MM.1S (cell line): ENCODE data around the gene PCDHA6.

ENCODE experiments used
- DNase-seq: peaks from one replicate; pipeline ENCODE4 v3.0.0-alpha.2; 2015
- H2AFZ ChIP-seq: fragments of 300-600 bp; sonication (generic); 2 replicates; pipeline ENCODE4 v1.6.0; 2016; ENCODE audit warnings: antibody characterized with exemption, low read length
- H3F3A ChIP-seq: fragments of 300-600 bp; sonication (generic); 2 replicates; pipeline ENCODE4 v1.6.1; 2016; ENCODE audit warnings: mild to moderate bottlenecking, antibody characterized with exemption, low read length, moderate library complexity, mixed read lengths; ENCODE audit not compliant: insufficient read depth
- H3K27ac ChIP-seq: fragments of 300-600 bp; sonication (generic); 2 replicates; pipeline ENCODE4 v1.5.1; 2016; ENCODE audit warnings: mild to moderate bottlenecking, low read length
- H3K27me3 ChIP-seq: fragments of 300-600 bp; sonication (generic); replicated peaks from 2 replicates; pipeline ENCODE4 v1.6.0; 2016; ENCODE audit warnings: low read length; ENCODE audit not compliant: insufficient read depth
- H3K36me3 ChIP-seq: fragments of 300-600 bp; sonication (generic); replicated peaks from 2 replicates; pipeline ENCODE4 v1.6.1; 2016; ENCODE audit warnings: mild to moderate bottlenecking, low read length, mixed read lengths; ENCODE audit not compliant: insufficient read depth
- H3K4me1 ChIP-seq: fragments of 300-600 bp; sonication (generic); 2 replicates; pipeline ENCODE4 v1.6.1; 2016; ENCODE audit warnings: low read length, mixed read lengths
- H3K4me2 ChIP-seq: fragments of 300-600 bp; sonication (generic); 2 replicates; pipeline ENCODE4 v1.6.0; 2016; ENCODE audit warnings: low read depth, low read length
- H3K4me3 ChIP-seq: fragments of 300-600 bp; sonication (generic); 2 replicates; pipeline ENCODE4 v1.5.1; 2016; ENCODE audit warnings: low read length, mixed read lengths
- H3K79me2 ChIP-seq: fragments of 300-600 bp; sonication (generic); 2 replicates; pipeline ENCODE4 v1.6.1; 2016; ENCODE audit warnings: mixed run types, low read length, mixed read lengths
- H3K9ac ChIP-seq: fragments of 300-600 bp; sonication (generic); 2 replicates; pipeline ENCODE4 v1.6.1; 2016; ENCODE audit warnings: low read length, mixed read lengths
- H3K9me2 ChIP-seq: fragments of 300-600 bp; sonication (generic); replicated peaks from 2 replicates; pipeline ENCODE4 v1.6.1; 2016; ENCODE audit warnings: mild to moderate bottlenecking, low read length, mixed read lengths; ENCODE audit not compliant: insufficient read depth
- H3K9me3 ChIP-seq: fragments of 300-600 bp; sonication (generic); replicated peaks from 2 replicates; pipeline ENCODE4 v1.6.1; 2016; ENCODE audit warnings: mild to moderate bottlenecking, low read length, mixed read lengths; ENCODE audit not compliant: insufficient read depth
- H4K20me1 ChIP-seq: fragments of 300-600 bp; sonication (generic); 2 replicates; pipeline ENCODE4 v1.6.1; 2016; ENCODE audit warnings: mild to moderate bottlenecking, low read length, moderate library complexity, mixed read lengths; ENCODE audit not compliant: insufficient read depth
- EZH2 ChIP-seq: fragments of 300-600 bp; sonication (generic); optimal IDR thresholded peaks from 2 replicates; pipeline ENCODE3; 2017; ENCODE audit warnings: low read depth, mild to moderate bottlenecking, antibody characterized with exemption, low read length, mixed read lengths
- EZH2phosphoT487 ChIP-seq: fragments of 300-600 bp; sonication (generic); IDR thresholded peaks from 2 replicates; pipeline ENCODE4 v1.6.1; 2018; ENCODE audit warnings: antibody characterized with exemption, low read length
- TF ChIP-seq, protein P1 (sequence below): fragments of 300-600 bp; sonication (generic); IDR thresholded peaks from 2 replicates; pipeline ENCODE4 v1.5.1; 2016; ENCODE audit warnings: antibody characterized with exemption, low read length, mixed read lengths

The PCDHA6 gene

DNA sequence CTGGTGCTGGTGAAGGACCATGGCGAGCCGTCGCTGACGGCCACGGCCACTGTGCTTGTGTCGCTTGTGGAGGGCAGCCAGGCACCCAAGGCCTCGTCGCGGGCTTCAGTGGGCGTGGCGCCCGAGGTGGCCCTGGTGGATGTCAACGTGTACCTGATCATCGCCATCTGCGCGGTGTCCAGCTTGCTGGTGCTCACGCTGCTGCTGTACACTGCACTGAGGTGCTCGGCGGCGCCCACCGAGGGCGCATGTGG, 30.2 kb downstream of the PCDHA6 start:
- no peaks in the 10 kb centered on the region for H3F3A ChIP-seq
- no peaks in the 10 kb centered on the region for H3K9me3 ChIP-seq
- DNase-seq, result no peak
- H3K4me2 ChIP-seq, result no peak overlapping the region
- H3K9ac ChIP-seq, result no peak overlapping the region
- no peak overlapping the region for H2AFZ ChIP-seq
- no peaks in the 10 kb centered on the region for H3K27me3 ChIP-seq
- H3K4me1 ChIP-seq, result no peaks in the 10 kb centered on the region
- no peaks in the 10 kb centered on the region for H3K79me2 ChIP-seq
- H3K27ac ChIP-seq, result no peak overlapping the region
- H3K36me3 ChIP-seq, result no peaks in the 10 kb centered on the region
- no peak overlapping the region for H3K4me3 ChIP-seq
- H3K9me2 ChIP-seq, result no peaks in the 10 kb centered on the region
- TF ChIP-seq EZH2phosphoT487 (no peak), EZH2 (no peak)
- TF ChIP-seq, protein P1, sequence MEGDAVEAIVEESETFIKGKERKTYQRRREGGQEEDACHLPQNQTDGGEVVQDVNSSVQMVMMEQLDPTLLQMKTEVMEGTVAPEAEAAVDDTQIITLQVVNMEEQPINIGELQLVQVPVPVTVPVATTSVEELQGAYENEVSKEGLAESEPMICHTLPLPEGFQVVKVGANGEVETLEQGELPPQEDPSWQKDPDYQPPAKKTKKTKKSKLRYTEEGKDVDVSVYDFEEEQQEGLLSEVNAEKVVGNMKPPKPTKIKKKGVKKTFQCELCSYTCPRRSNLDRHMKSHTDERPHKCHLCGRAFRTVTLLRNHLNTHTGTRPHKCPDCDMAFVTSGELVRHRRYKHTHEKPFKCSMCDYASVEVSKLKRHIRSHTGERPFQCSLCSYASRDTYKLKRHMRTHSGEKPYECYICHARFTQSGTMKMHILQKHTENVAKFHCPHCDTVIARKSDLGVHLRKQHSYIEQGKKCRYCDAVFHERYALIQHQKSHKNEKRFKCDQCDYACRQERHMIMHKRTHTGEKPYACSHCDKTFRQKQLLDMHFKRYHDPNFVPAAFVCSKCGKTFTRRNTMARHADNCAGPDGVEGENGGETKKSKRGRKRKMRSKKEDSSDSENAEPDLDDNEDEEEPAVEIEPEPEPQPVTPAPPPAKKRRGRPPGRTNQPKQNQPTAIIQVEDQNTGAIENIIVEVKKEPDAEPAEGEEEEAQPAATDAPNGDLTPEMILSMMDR, result no peak
- H4K20me1 ChIP-seq, result no peaks in the 10 kb centered on the region

DNA sequence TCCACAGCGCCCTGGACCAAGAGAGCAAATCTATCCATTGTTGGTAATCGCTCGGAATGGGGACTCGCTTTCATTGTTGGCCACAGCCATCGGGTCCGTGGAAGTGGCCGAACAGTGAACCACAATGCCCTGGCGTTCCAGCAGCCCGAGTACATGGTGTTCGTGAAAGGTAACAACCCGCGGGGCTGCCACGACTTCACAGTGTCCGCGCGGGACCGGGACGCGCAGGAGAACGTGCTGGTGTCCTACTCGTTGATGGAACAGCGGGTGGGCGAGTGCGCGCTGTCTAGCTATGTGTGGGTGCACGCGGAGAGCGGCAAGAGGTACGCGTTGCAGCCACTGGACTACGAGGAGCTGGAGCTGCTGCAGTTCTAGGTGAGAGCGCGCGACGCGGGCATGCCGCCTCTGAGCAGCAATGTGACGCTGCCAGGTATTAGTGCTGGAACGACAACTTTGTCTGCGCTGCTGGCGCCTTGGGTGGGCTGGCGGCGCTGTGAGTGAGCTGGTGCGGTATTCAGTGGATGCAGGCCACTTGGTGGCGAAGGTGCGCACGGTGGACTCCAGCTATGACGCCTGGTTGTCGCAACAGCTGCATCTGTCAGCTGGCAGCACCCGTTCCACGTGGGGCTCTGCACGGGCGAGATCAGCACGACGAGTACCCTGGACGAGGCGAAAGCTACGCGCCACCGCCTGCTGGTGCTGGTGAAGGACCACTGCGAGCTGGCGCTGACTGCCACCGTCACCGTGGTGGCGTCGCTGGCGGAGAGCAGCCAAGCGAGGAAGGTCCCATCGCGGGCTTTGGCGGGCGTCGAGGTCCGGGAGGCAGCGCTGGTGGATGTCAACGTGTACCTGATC, 34.9 kb downstream of the PCDHA6 start:
- Histone ChIP-seq H3K4me1 (no peaks in the 10 kb centered on the region), H3F3A (no peaks in the 10 kb centered on the region), H3K4me3 (no peak overlapping the region), H3K27ac (no peak overlapping the region), H3K27me3 (no peaks in the 10 kb centered on the region), H3K4me2 (no peak overlapping the region), H3K9me2 (no peaks in the 10 kb centered on the region), H3K79me2 (no peaks in the 10 kb centered on the region), H3K9me3 (no peaks in the 10 kb centered on the region), H4K20me1 (no peaks in the 10 kb centered on the region), H2AFZ (no peak overlapping the region), H3K9ac (no peak overlapping the region), H3K36me3 (no peaks in the 10 kb centered on the region)
- no peak for DNase-seq
- TF ChIP-seq, protein P1, result no peak
- TF ChIP-seq EZH2 (no peak), EZH2phosphoT487 (no peak)

DNA sequence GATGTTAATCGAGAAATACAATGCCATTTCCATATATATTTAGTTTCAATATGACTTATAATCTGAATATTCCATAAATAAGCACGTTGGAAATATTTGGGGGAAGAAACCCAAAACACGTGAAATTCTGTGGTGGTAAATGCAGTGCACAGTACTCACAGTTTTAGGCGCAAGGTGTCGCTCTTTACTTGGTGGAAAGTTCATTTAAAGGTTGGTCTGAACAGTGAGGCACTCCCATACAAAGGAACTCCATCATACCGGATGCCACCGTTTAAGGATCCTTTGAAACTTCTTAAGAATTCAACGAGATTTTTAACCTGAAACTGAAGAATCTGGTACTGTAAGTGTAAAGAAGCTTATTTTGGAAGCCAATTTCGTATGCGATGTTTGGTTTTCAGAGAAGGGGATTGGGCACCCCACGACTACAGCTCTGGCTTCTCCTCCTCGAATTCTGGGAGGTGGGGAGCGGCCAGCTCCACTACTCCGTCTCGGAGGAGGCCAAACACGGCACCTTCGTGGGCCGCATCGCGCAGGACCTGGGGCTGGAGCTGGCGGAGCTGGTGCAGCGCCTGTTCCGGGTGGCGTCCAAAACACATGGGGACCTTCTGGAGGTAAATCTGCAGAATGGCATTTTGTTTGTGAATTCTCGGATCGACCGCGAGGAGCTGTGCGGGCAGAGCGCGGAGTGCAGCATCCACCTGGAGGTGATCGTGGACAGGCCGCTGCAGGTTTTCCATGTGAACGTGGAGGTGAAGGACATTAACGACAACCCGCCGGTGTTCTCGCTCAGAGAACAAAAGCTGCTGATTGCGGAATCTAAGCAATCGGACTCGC, 41.2 kb downstream of the PCDHA6 start, which contains the start of gene PCDHA11:
Gene PCDHA11, plus strand, starts transcription at position 237 of the 834 bp plus-strand sequence. Its CDS starts 147 bp downstream, at position 384.
- Histone ChIP-seq H2AFZ (peak within 1 kb of the TSS; percentile 75), H3K27me3 (no peaks in the 10 kb centered on the region), H3K4me3 (peak within 1 kb of the TSS; percentile 50), H3K9me2 (no peaks in the 10 kb centered on the region), H3K4me2 (peak within 1 kb of the TSS; percentile 67), H3F3A (no peaks in the 10 kb centered on the region), H3K9ac (no peak within 1 kb of the TSS), H3K36me3 (no peaks in the 10 kb centered on the region), H4K20me1 (no peaks in the 10 kb centered on the region), H3K79me2 (no peaks in the 10 kb centered on the region), H3K27ac (no peak within 1 kb of the TSS), H3K4me1 (no peaks in the 10 kb centered on the region), H3K9me3 (no peaks in the 10 kb centered on the region)
- DNase-seq, result peak; percentile 69
- no peak for TF ChIP-seq EZH2
- no peak for TF ChIP-seq EZH2phosphoT487
- TF ChIP-seq, protein P1, result peak; percentile 78
